Peyer's patch (tissue), 4 donors: ENCODE data around the gene BRPF1. TPM values are rescaled to one million over a fixed set of nuclear protein-coding genes. Genes with fewer than 3 reads are reported as not detected.

Source experiments
- DNase-seq, 3 donors: peaks; one replicate each; pipeline ENCODE4 v3.0.0-alpha.2; 2017 to 2019
- H3K27ac ChIP-seq, 4 donors: fragments of 200-600 bp; sonication (generic); one replicate each; pipeline ENCODE4 v1.5.1; 2016 to 2019
- H3K27me3 ChIP-seq, 2 donors: fragments of 200-600 bp; sonication (generic); one replicate each; pipeline ENCODE4 v1.5.1; 2019
- H3K36me3 ChIP-seq, 3 donors: fragments of 200-600 bp; sonication (generic); one replicate each; pipeline ENCODE4 v1.5.1; 2016 to 2019
- H3K4me1 ChIP-seq, 4 donors: fragments of 200-600 bp; sonication (generic); one replicate each; pipeline ENCODE4 v1.5.1; 2016 to 2019
- H3K4me3 ChIP-seq, 4 donors: fragments of 200-600 bp; sonication (generic); 1 replicate in 3 of 4; 2 replicates in 1 of 4; pipeline ENCODE4 v1.5.1; 2016 to 2019; ENCODE audit warnings: mild to moderate bottlenecking in 1 of 4
- H3K9me3 ChIP-seq, 4 donors: fragments of 200-600 bp; sonication (generic); one replicate each; pipeline ENCODE4 v1.5.1; 2016 to 2019; ENCODE audit warnings: mild to moderate bottlenecking in 1 of 4
- POLR2A ChIP-seq, 2 donors: fragments of 450-650 bp; IDR thresholded peaks; one replicate each; pipeline ENCODE4 v1.5.1; 2017; ENCODE audit warnings: antibody characterized with exemption in 2 of 2, mild to moderate bottlenecking in 2 of 2, moderate library complexity in 2 of 2
- total RNA-seq, 4 donors: library from RNA; depleted of rRNA; stranded (reverse); fragments of >200 nt; gene quantifications; one replicate each; pipeline ENCODE4 v1.1.0, GENCODE V29; 2016
- TF ChIP-seq, protein P1 (sequence below), 6 experiments: fragments of 450-650 bp in 4 of 6; fragments of 200-600 bp in 2 of 6; sonication (generic) in 1 of 6; IDR thresholded peaks; one replicate each; pipeline ENCODE4 v1.5.1; 2017 to 2019; ENCODE audit warnings: antibody characterized with exemption in 6 of 6, mild to moderate bottlenecking in 3 of 6, moderate library complexity in 1 of 6

BRPF1 gene
- total RNA-seq, 4 donors from 2014 or later, result 16.8 to 43.7 (median 25.6) TPM

DNA sequence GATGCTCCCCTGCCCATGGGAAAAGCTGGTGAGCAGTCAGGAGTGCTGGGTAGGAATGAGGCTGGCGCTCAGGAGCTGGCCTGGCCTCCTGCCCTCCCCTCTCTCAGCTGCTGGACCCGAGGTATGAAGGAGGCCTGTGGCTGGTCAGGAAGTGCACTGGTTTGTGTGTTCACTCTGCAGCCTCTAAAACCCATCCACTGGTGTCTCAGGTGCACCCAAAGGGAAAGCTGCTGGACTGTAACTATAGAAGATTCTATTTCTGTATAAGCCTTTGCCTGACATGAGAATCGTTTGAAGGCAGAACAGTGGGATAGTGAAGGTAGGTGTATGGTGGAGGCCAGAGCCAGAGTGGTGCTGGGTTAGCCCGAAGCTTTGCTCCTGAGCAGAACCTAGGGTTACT is 33.6 kb upstream of the BRPF1 start:
- H3K36me3 ChIP-seq, result peaks cover 0 to 84% (median 3%) of the 10 kb centered on the region in 3 donors
- no peaks in the 10 kb centered on the region for H3K27me3 ChIP-seq
- no peak overlapping the region for H3K27ac ChIP-seq
- H3K9me3 ChIP-seq, result no peaks in the 10 kb centered on the region
- TF ChIP-seq, protein P1, sequence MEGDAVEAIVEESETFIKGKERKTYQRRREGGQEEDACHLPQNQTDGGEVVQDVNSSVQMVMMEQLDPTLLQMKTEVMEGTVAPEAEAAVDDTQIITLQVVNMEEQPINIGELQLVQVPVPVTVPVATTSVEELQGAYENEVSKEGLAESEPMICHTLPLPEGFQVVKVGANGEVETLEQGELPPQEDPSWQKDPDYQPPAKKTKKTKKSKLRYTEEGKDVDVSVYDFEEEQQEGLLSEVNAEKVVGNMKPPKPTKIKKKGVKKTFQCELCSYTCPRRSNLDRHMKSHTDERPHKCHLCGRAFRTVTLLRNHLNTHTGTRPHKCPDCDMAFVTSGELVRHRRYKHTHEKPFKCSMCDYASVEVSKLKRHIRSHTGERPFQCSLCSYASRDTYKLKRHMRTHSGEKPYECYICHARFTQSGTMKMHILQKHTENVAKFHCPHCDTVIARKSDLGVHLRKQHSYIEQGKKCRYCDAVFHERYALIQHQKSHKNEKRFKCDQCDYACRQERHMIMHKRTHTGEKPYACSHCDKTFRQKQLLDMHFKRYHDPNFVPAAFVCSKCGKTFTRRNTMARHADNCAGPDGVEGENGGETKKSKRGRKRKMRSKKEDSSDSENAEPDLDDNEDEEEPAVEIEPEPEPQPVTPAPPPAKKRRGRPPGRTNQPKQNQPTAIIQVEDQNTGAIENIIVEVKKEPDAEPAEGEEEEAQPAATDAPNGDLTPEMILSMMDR (IDR thresholded peaks at IDR 0.05), result no peak
- TF ChIP-seq POLR2A (IDR thresholded peaks at IDR 0.05), result no peak
- no peak overlapping the region for H3K4me3 ChIP-seq
- H3K4me1 ChIP-seq, result no peaks in the 10 kb centered on the region
- DNase-seq, result no peak

DNA sequence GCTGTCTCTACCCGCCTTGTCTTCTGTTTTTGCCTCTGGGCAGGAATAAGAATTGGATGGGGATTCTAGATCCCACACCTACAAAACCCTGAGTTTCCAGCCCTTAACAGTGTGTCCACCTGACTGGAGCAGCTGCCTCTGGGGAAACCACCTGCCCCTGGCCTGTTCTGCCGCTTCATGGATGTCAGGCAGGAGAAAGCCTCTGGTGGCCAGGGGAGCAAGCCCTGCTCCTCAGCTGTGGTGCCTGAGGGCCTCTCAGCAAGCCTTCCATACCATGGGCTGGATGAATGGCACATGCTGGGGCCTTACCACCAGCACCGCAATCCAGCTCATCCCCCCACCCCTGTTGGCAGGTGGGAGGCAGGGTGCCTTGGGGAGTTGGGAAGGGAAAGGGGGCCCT is 33.2 kb upstream of the BRPF1 start:
- H3K27ac ChIP-seq, result no peak overlapping the region
- no peaks in the 10 kb centered on the region for H3K4me1 ChIP-seq
- H3K27me3 ChIP-seq, result no peaks in the 10 kb centered on the region
- TF ChIP-seq, protein P1 (IDR thresholded peaks at IDR 0.05), result no peak
- H3K9me3 ChIP-seq, result no peaks in the 10 kb centered on the region
- H3K36me3 ChIP-seq, result peaks cover 0 to 80% (median 3%) of the 10 kb centered on the region in 3 donors
- no peak overlapping the region for H3K4me3 ChIP-seq
- DNase-seq, result no peak

DNA sequence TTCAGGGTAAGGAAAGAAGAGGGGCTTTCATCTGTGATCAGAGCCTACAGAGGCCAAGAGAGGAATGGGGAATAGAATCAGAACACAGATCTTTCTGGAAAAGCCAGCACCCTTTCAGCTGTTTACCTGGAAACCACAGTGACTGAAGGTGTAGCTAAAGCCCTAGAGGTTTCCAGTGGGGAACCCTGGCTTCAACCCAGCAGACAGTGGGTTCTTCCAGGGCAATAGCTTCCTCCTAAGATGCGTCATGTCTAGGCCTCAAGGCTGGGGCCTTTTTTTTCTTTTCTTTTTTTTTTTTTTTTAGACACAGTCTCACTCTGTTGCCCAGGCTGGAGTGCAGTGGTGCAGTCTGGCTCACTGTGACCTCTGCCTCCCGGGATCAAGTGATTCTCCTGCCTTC is 31.0 kb upstream of the BRPF1 start:
- Histone ChIP-seq H3K4me3 (no peak overlapping the region), H3K4me1 (peaks cover 0 to 18% (median 10%) of the 10 kb centered on the region in 4 donors), H3K9me3 (no peaks in the 10 kb centered on the region), H3K27me3 (peaks cover 0 to 5% of the 10 kb centered on the region in 2 donors), H3K27ac (no peak overlapping the region), H3K36me3 (peaks cover 0 to 57% (median 3%) of the 10 kb centered on the region in 3 donors)
- no peak for DNase-seq
- TF ChIP-seq POLR2A (IDR thresholded peaks at IDR 0.05), result no peak
- TF ChIP-seq, protein P1 (IDR thresholded peaks at IDR 0.05), result no peak

DNA sequence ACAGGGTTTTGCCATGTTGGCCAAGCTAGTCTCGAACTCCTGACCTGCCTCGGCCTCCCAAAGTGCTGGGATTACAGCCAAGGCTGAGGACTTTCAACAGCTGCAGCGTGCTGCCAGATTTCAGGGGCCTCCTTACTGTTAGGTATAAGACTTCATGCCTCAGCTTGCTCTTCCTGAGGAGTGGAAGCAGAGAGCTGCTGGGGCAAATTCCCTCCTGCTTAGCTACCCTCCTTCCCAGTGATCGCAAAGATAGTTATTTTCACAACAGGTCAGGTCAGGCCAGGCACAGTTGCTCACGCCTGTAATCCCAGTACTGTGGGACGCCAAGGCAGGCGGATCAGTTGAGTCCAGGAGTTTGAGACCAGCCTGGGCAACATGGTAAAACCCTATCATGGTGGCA is 30.5 kb upstream of the BRPF1 start:
- Histone ChIP-seq H3K27ac (no peak overlapping the region), H3K4me1 (peaks cover 0 to 18% (median 10%) of the 10 kb centered on the region in 4 donors), H3K9me3 (no peaks in the 10 kb centered on the region), H3K36me3 (peaks cover 0 to 52% (median 3%) of the 10 kb centered on the region in 3 donors), H3K27me3 (peaks cover 0 to 5% of the 10 kb centered on the region in 2 donors), H3K4me3 (no peak overlapping the region)
- TF ChIP-seq, protein P1 (IDR thresholded peaks at IDR 0.05), result no peak
- TF ChIP-seq POLR2A (IDR thresholded peaks at IDR 0.05), result no peak
- no peak for DNase-seq

DNA sequence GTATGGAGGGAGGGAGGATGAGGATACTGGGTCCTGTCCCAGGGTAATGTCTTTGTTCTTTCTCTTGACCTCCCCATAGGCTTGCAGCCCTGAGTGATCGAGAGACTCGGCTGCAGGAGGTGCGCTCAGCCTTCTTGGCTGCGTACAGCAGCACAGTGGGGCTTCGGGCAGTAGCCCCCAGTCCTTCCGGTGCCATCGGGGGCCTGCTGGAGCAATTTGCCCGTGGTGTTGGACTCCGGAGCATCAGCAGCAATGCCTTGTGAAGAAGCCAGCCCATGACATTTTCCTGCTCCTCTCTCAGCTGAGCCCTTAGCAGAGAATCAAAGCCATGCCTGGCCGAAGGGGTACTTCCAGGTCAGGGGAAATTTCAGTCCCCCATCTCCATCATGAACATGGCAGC is 29.8 kb upstream of the BRPF1 start:
- TF ChIP-seq POLR2A (IDR thresholded peaks at IDR 0.05), result no peak
- TF ChIP-seq, protein P1 (IDR thresholded peaks at IDR 0.05), result no peak
- Histone ChIP-seq H3K9me3 (no peaks in the 10 kb centered on the region), H3K27me3 (peaks cover 0 to 5% of the 10 kb centered on the region in 2 donors), H3K4me1 (peaks cover 0 to 18% (median 10%) of the 10 kb centered on the region in 4 donors), H3K4me3 (no peak overlapping the region), H3K27ac (no peak overlapping the region), H3K36me3 (peaks cover 0 to 45% (median 3%) of the 10 kb centered on the region in 3 donors)
- no peak for DNase-seq

DNA sequence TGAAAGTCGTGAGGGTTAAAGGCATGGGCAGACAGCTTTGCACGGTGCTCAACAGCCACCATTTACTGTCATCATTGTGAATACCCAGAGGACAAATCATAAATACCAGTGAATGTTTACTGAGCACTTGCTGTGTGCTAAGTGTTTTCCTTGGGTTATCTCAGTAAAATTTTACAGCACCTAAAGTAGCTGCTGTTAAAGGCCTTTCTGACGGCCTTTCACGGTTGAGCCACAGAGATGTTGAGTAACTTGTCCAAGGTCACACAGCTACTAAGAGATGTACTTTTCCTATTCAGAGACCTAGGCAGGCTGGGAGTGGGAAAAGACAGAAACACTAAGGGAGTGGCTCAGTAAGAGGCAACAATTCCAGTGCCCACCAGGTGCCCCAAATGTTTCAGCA is 28.3 kb upstream of the BRPF1 start:
- TF ChIP-seq POLR2A (IDR thresholded peaks at IDR 0.05), result no peak
- TF ChIP-seq, protein P1 (IDR thresholded peaks at IDR 0.05), result no peak
- peaks cover 0 to 18% (median 10%) of the 10 kb centered on the region in 4 donors for H3K4me1 ChIP-seq
- H3K27me3 ChIP-seq, result peaks cover 0 to 5% of the 10 kb centered on the region in 2 donors
- H3K9me3 ChIP-seq, result no peaks in the 10 kb centered on the region
- H3K27ac ChIP-seq, result no peak overlapping the region
- H3K4me3 ChIP-seq, result no peak overlapping the region
- no peak for DNase-seq
- peaks cover 0 to 30% (median 0%) of the 10 kb centered on the region in 3 donors for H3K36me3 ChIP-seq
